HG02840 (cell line): ENCODE measurements around the gene SMC1B.
"Not testable (repeated sequence)": the region's sequence is repeated elsewhere in the genome, so short reads cannot be mapped to it uniquely, and the experiment has no call there.

ENCODE experiments used
- ATAC-seq: cut with Tn5 transposase; IDR thresholded peaks from one replicate; pipeline ENCODE4 v1.9.1; 2021; ENCODE audit warnings: mild to moderate bottlenecking, moderate library complexity, moderate number of reproducible peaks; ENCODE audit not compliant: unreplicated experiment, low FRiP score

Gene SMC1B

GRCh38 chr22:45308957-45309421, 104.4 kb downstream of the SMC1B start:
- ATAC-seq = no peak

- no peak for ATAC-seq
Measured at GRCh38 chr22:45308391-45308956, 104.9 kb downstream of the SMC1B start.

- ATAC-seq = no peak
Measured at GRCh38 chr22:45306139-45306538, 107.3 kb downstream of the SMC1B start.

GRCh38 chr22:45305456-45306075, 107.8 kb downstream of the SMC1B start:
- no peak for ATAC-seq

GRCh38 chr22:45304971-45305370, 108.4 kb downstream of the SMC1B start:
- no peak for ATAC-seq

GRCh38 chr22:45303181-45303580, 110.2 kb downstream of the SMC1B start:
- ATAC-seq = no peak

- ATAC-seq = no peak
Measured at GRCh38 chr22:45302751-45303150, 110.6 kb downstream of the SMC1B start.

GRCh38 chr22:45298934-45299505, 114.4 kb downstream of the SMC1B start:
- no peak for ATAC-seq

- ATAC-seq = no peak
Measured at GRCh38 chr22:45296628-45297297, 116.6 kb downstream of the SMC1B start.

GRCh38 chr22:45295492-45295891, 117.9 kb downstream of the SMC1B start:
- ATAC-seq = no peak

- ATAC-seq = not testable (repeated sequence)
Measured at GRCh38 chr22:45295004-45295403, 118.4 kb downstream of the SMC1B start.
